Prostate gland (tissue), 2 donors: Measurements from ENCODE around the gene YBX2.

Source experiments
- POLR2A ChIP-seq: fragments of 450-650 bp; IDR thresholded peaks from one replicate; pipeline ENCODE4 v1.6.1; 2016; ENCODE audit warnings: antibody characterized with exemption, mild to moderate bottlenecking
- POLR2AphosphoS5 ChIP-seq: sonication (generic); formaldehyde crosslinking; IDR thresholded peaks from one replicate; pipeline ENCODE4 v1.6.1; 2017; ENCODE audit warnings: antibody characterized with exemption
- TF ChIP-seq, protein P1 (sequence below), 4 experiments: fragments of 200-600 bp in 2 of 4; fragments of 450-650 bp in 2 of 4; sonication (generic) in 2 of 4; IDR thresholded peaks; 1 replicate in 3 of 4; 2 replicates in 1 of 4; pipeline ENCODE4 v1.5.1; 2016 to 2019; ENCODE audit warnings: antibody characterized with exemption in 4 of 4, mild to moderate bottlenecking in 2 of 4, moderate library complexity in 2 of 4

DNA sequence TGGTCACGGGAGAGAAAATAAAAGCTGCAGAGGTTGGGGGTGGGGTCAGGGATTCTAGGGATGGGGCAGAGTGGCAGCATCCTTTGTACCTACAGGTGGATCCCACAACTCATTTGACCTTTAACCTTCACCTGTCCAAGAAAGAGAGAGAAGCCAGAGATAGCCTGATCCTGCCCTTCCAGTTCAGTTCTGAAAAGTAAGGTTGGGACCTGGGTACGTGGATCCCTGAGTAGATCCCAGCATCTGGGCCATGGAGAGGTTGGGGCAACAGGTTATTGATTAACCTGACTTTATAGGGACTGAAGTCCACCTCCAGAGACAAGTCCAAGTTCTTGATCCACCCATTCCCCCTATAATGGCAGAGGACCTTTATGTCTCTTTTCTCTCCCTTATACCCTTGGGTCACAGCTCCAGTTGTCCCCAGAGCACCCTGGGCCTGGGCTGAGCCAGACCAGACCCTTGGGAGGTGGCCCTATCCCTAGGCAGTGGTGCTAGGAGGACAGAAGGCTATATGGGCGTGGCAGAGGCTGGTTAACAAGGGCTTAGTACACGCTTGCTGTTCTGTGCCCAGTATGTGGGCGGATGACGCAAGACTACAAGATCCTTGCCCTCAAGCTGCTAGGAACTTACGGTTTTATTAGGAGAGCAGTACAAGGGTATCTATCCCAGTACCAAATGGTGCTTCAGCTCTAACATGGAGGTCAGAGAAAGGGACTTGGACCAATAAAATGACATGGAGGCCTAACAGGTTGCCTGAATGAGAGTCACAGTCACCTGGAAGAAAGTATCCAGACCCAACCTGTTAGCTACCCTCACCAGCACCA, 35.5 kb downstream of the YBX2 start:
- TF ChIP-seq POLR2AphosphoS5 (peak; percentile 85), POLR2A (peak; percentile 33)
- TF ChIP-seq, protein P1, sequence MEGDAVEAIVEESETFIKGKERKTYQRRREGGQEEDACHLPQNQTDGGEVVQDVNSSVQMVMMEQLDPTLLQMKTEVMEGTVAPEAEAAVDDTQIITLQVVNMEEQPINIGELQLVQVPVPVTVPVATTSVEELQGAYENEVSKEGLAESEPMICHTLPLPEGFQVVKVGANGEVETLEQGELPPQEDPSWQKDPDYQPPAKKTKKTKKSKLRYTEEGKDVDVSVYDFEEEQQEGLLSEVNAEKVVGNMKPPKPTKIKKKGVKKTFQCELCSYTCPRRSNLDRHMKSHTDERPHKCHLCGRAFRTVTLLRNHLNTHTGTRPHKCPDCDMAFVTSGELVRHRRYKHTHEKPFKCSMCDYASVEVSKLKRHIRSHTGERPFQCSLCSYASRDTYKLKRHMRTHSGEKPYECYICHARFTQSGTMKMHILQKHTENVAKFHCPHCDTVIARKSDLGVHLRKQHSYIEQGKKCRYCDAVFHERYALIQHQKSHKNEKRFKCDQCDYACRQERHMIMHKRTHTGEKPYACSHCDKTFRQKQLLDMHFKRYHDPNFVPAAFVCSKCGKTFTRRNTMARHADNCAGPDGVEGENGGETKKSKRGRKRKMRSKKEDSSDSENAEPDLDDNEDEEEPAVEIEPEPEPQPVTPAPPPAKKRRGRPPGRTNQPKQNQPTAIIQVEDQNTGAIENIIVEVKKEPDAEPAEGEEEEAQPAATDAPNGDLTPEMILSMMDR (IDR thresholded peaks at IDR 0.05): no peak
